ENCODE data around the gene FAM13A.

Gene FAM13A

GRCh38 chr4:88841635-88842034, 215.3 kb downstream of the FAM13A start:
- Histone ChIP-seq H3K27me3 (ENCODE audit: low read length) (no peaks in the 10 kb centered on the region), H3K9ac (ENCODE audit: low read length) (no peak overlapping the region), H3K9me3 (ENCODE audit: insufficient read depth, low read length) (no peaks in the 10 kb centered on the region), H3F3A (ENCODE audit: insufficient read depth) (no peaks in the 10 kb centered on the region), H3K27ac (ENCODE audit: low read depth, low read length) (no peak overlapping the region), H3K9me2 (replicated peaks; ENCODE audit: insufficient read depth, low read length) (no peaks in the 10 kb centered on the region), H4K20me1 (ENCODE audit: low read depth, low read length) (no peaks in the 10 kb centered on the region), H3K4me3 (ENCODE audit: insufficient read depth, low read length, poor library complexity, severe bottlenecking) (no peak overlapping the region), H3K79me2 (ENCODE audit: insufficient read depth, low read length) (no peaks in the 10 kb centered on the region), H2AFZ (ENCODE audit: low read depth, low read length, severe bottlenecking) (no peak overlapping the region), H3K4me2 (ENCODE audit: low read depth, low read length, poor library complexity, severe bottlenecking) (no peak overlapping the region), H3K36me3 (ENCODE audit: low read length) (no peaks in the 10 kb centered on the region)
- TF ChIP-seq CTCF (IDR thresholded peaks at IDR 0.05; ENCODE audit: insufficient read depth, low read length, poor library complexity, severe bottlenecking) (no peak), EZH2phosphoT487 (conservative IDR thresholded peaks at IDR 0.05; ENCODE audit: low read length) (no peak)

GRCh38 chr4:88836216-88836615, 220.8 kb downstream of the FAM13A start:
- Histone ChIP-seq H3K9me2 (replicated peaks; ENCODE audit: insufficient read depth, low read length) (no peaks in the 10 kb centered on the region), H3K36me3 (ENCODE audit: low read length) (no peaks in the 10 kb centered on the region), H3K9me3 (ENCODE audit: insufficient read depth, low read length) (no peaks in the 10 kb centered on the region), H3K79me2 (ENCODE audit: insufficient read depth, low read length) (no peaks in the 10 kb centered on the region), H3K4me3 (ENCODE audit: insufficient read depth, low read length, poor library complexity, severe bottlenecking) (no peak overlapping the region), H3K9ac (ENCODE audit: low read length) (no peak overlapping the region), H3K27ac (ENCODE audit: low read depth, low read length) (no peak overlapping the region), H3F3A (ENCODE audit: insufficient read depth) (no peaks in the 10 kb centered on the region), H4K20me1 (ENCODE audit: low read depth, low read length) (no peaks in the 10 kb centered on the region), H3K27me3 (ENCODE audit: low read length) (no peaks in the 10 kb centered on the region), H2AFZ (ENCODE audit: low read depth, low read length, severe bottlenecking) (no peak overlapping the region), H3K4me2 (ENCODE audit: low read depth, low read length, poor library complexity, severe bottlenecking) (no peak overlapping the region)
- no peak for TF ChIP-seq EZH2phosphoT487 (conservative IDR thresholded peaks at IDR 0.05; ENCODE audit: low read length)
- TF ChIP-seq CTCF (IDR thresholded peaks at IDR 0.05; ENCODE audit: insufficient read depth, low read length, poor library complexity, severe bottlenecking) = no peak

- no peaks in the 10 kb centered on the region for H3F3A ChIP-seq (ENCODE audit: insufficient read depth)
- TF ChIP-seq CTCF (IDR thresholded peaks at IDR 0.05; ENCODE audit: insufficient read depth, low read length, poor library complexity, severe bottlenecking) = no peak
- TF ChIP-seq EZH2phosphoT487 (conservative IDR thresholded peaks at IDR 0.05; ENCODE audit: low read length) = no peak
Measured at GRCh38 chr4:88831031-88831430, 226.0 kb downstream of the FAM13A start.

More at GRCh38 chr4:88831031-88831430, 226.0 kb downstream of the FAM13A start:
- no peak overlapping the region for H2AFZ ChIP-seq (ENCODE audit: low read depth, low read length, severe bottlenecking)
- no peaks in the 10 kb centered on the region for H3K36me3 ChIP-seq (ENCODE audit: low read length)
- H3K4me3 ChIP-seq (ENCODE audit: insufficient read depth, low read length, poor library complexity, severe bottlenecking) = no peak overlapping the region
- no peaks in the 10 kb centered on the region for H3K9me3 ChIP-seq (ENCODE audit: insufficient read depth, low read length)
- no peak overlapping the region for H3K9ac ChIP-seq (ENCODE audit: low read length)
- no peak overlapping the region for H3K27ac ChIP-seq (ENCODE audit: low read depth, low read length)
- H3K27me3 ChIP-seq (ENCODE audit: low read length) = no peaks in the 10 kb centered on the region
- H4K20me1 ChIP-seq (ENCODE audit: low read depth, low read length) = no peaks in the 10 kb centered on the region
- H3K9me2 ChIP-seq (replicated peaks; ENCODE audit: insufficient read depth, low read length) = no peaks in the 10 kb centered on the region
- no peak overlapping the region for H3K4me2 ChIP-seq (ENCODE audit: low read depth, low read length, poor library complexity, severe bottlenecking)
- no peaks in the 10 kb centered on the region for H3K79me2 ChIP-seq (ENCODE audit: insufficient read depth, low read length)
